ENCODE measurements around the gene NCF1.
"Not testable (repeated sequence)": the region's sequence is repeated elsewhere in the genome, so short reads cannot be mapped to it uniquely, and the experiment has no call there.

DNA sequence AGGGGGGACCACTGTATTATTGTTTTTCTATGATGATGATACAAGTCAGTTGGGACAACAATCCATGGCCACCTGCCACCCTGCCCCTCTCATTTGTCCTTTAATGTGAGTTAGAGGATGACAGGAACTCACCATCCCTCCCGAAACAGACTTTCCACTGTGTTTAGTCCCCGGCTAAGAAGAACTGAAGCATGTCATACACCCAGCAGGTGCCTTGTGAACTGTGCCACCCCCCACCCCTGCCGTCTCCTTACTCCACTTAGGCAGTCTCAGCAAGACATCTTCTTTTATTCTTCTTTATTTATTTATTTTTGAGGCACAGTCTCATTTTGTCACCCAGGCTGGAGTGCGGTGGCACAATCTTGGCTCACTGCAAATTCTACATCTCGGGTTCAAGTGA lies 47.4 kb downstream of the NCF1 start:
- TF ChIP-seq, protein P1, sequence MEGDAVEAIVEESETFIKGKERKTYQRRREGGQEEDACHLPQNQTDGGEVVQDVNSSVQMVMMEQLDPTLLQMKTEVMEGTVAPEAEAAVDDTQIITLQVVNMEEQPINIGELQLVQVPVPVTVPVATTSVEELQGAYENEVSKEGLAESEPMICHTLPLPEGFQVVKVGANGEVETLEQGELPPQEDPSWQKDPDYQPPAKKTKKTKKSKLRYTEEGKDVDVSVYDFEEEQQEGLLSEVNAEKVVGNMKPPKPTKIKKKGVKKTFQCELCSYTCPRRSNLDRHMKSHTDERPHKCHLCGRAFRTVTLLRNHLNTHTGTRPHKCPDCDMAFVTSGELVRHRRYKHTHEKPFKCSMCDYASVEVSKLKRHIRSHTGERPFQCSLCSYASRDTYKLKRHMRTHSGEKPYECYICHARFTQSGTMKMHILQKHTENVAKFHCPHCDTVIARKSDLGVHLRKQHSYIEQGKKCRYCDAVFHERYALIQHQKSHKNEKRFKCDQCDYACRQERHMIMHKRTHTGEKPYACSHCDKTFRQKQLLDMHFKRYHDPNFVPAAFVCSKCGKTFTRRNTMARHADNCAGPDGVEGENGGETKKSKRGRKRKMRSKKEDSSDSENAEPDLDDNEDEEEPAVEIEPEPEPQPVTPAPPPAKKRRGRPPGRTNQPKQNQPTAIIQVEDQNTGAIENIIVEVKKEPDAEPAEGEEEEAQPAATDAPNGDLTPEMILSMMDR (IDR thresholded peaks at IDR 0.05; ENCODE audit: control extremely low read depth in 1 of 3, insufficient read depth in 1 of 3, low read depth in 1 of 3, low read length in 3 of 3) = not testable (repeated sequence)
- not testable (repeated sequence) for TF ChIP-seq EP300 (IDR thresholded peaks at IDR 0.05; ENCODE audit: borderline replicate concordance in 1 of 2, low read depth in 2 of 2, low read length in 2 of 2)
